Osteoblast (primary cell): ENCODE measurements around the gene TMEM132C. TPM values are rescaled to one million over a fixed set of nuclear protein-coding genes. Genes with fewer than 3 reads are reported as not detected.

ENCODE experiments used
- DNase-seq: peaks from one replicate; pipeline ENCODE4 v3.0.0; 2011; ENCODE audit warnings: low spot score, mixed read lengths; ENCODE audit not compliant: insufficient read length; ENCODE audit errors: missing footprints
- H2AFZ ChIP-seq: 2 replicates; pipeline ENCODE4 v1.6.0; 2011; ENCODE audit warnings: mild to moderate bottlenecking, low read length
- H3K27ac ChIP-seq: 2 replicates; pipeline ENCODE4 v1.5.1; 2011; ENCODE audit warnings: mild to moderate bottlenecking, low read depth, low read length, moderate library complexity
- H3K27me3 ChIP-seq: 2 replicates; pipeline ENCODE4 v1.6.0; 2012; ENCODE audit warnings: mild to moderate bottlenecking, control low read depth, inconsistent platforms, low read length, moderate library complexity; ENCODE audit not compliant: insufficient read depth
- H3K36me3 ChIP-seq: 2 replicates; pipeline ENCODE4 v1.5.1; 2011; ENCODE audit warnings: mild to moderate bottlenecking, low read length, control low read depth, moderate library complexity; ENCODE audit not compliant: insufficient read depth
- H3K4me1 ChIP-seq: 2 replicates; pipeline ENCODE4 v1.5.1; 2011; ENCODE audit warnings: mild to moderate bottlenecking, low read length, control low read depth, moderate library complexity; ENCODE audit not compliant: insufficient read depth
- H3K4me2 ChIP-seq: 2 replicates; pipeline ENCODE4 v1.6.0; 2011; ENCODE audit warnings: mild to moderate bottlenecking, low read length; ENCODE audit not compliant: insufficient read depth
- H3K4me3 ChIP-seq: fragments of 200-600 bp; sonication (generic); 3 replicates; pipeline ENCODE4 v1.5.1; 2012; ENCODE audit warnings: mild to moderate bottlenecking, low read length, inconsistent platforms; ENCODE audit not compliant: insufficient read depth
- H3K79me2 ChIP-seq: 2 replicates; pipeline ENCODE4 v1.6.0; 2012; ENCODE audit warnings: mild to moderate bottlenecking, low read length, control low read depth, inconsistent platforms; ENCODE audit not compliant: insufficient read depth
- H3K9me3 ChIP-seq: 2 replicates; pipeline ENCODE4 v1.5.1; 2011; ENCODE audit warnings: low read depth, low read length, control low read depth
- H4K20me1 ChIP-seq: 2 replicates; pipeline ENCODE4 v1.6.0; 2012; ENCODE audit warnings: mild to moderate bottlenecking, low read length, control low read depth; ENCODE audit not compliant: insufficient read depth
- CTCF ChIP-seq: IDR thresholded peaks from 2 replicates; pipeline ENCODE4 v1.5.1; 2011; ENCODE audit warnings: mild to moderate bottlenecking, low read depth, low read length, moderate library complexity; ENCODE audit errors: extremely low read depth
- total RNA-seq: library from RNA; depleted of rRNA; stranded (reverse); fragments of >200 nt; gene quantifications from 2 replicates; pipeline ENCODE4 v1.2.3, GENCODE V29; 2012

Gene TMEM132C
- total RNA-seq, 1 donor, result not detected

GRCh38 chr12:128626808-128627320 is 359.9 kb downstream of the TMEM132C start:
- H3K4me3 ChIP-seq, result no peak overlapping the region
- no peak overlapping the region for H2AFZ ChIP-seq
- H3K4me1 ChIP-seq, result no peaks in the 10 kb centered on the region
- no peaks in the 10 kb centered on the region for H3K79me2 ChIP-seq
- no peak for DNase-seq
- H3K27ac ChIP-seq, result no peak overlapping the region
- H3K36me3 ChIP-seq, result no peaks in the 10 kb centered on the region
- no peaks in the 10 kb centered on the region for H3K9me3 ChIP-seq
- no peaks in the 10 kb centered on the region for H3K27me3 ChIP-seq
- no peaks in the 10 kb centered on the region for H4K20me1 ChIP-seq
- no peak for TF ChIP-seq CTCF
- H3K4me2 ChIP-seq, result no peak overlapping the region

GRCh38 chr12:128627659-128628058 is 360.7 kb downstream of the TMEM132C start:
- Histone ChIP-seq H4K20me1 (no peaks in the 10 kb centered on the region), H3K9me3 (no peaks in the 10 kb centered on the region), H3K4me2 (no peak overlapping the region), H3K4me3 (no peak overlapping the region), H2AFZ (no peak overlapping the region), H3K27ac (no peak overlapping the region), H3K4me1 (no peaks in the 10 kb centered on the region), H3K27me3 (no peaks in the 10 kb centered on the region), H3K36me3 (no peaks in the 10 kb centered on the region), H3K79me2 (no peaks in the 10 kb centered on the region)
- no peak for TF ChIP-seq CTCF
- no peak for DNase-seq

GRCh38 chr12:128629979-128630378 is 363.0 kb downstream of the TMEM132C start:
- no peak overlapping the region for H3K4me2 ChIP-seq
- no peak overlapping the region for H3K4me3 ChIP-seq
- H3K27ac ChIP-seq, result no peak overlapping the region
- H3K27me3 ChIP-seq, result no peaks in the 10 kb centered on the region
- no peaks in the 10 kb centered on the region for H3K9me3 ChIP-seq
- H3K36me3 ChIP-seq, result no peaks in the 10 kb centered on the region
- no peak overlapping the region for H2AFZ ChIP-seq
- no peak for TF ChIP-seq CTCF
- no peaks in the 10 kb centered on the region for H3K79me2 ChIP-seq
- DNase-seq, result no peak
- H3K4me1 ChIP-seq, result no peaks in the 10 kb centered on the region
- no peaks in the 10 kb centered on the region for H4K20me1 ChIP-seq

- Histone ChIP-seq H3K4me3 (no peak overlapping the region), H3K79me2 (no peaks in the 10 kb centered on the region), H2AFZ (no peak overlapping the region), H4K20me1 (no peaks in the 10 kb centered on the region), H3K27ac (no peak overlapping the region), H3K36me3 (no peaks in the 10 kb centered on the region), H3K4me2 (no peak overlapping the region), H3K27me3 (no peaks in the 10 kb centered on the region), H3K4me1 (no peaks in the 10 kb centered on the region), H3K9me3 (no peaks in the 10 kb centered on the region)
- no peak for DNase-seq
- TF ChIP-seq CTCF, result no peak
These were observed 371.0 kb downstream of the TMEM132C start for GRCh38 chr12:128637642-128638606.
